ENCODE data around the gene SYK. TPM values are rescaled to one million over a fixed set of nuclear protein-coding genes. Genes with fewer than 3 reads are reported as not detected.

The SYK gene
- total RNA-seq, 1 donor from 2014 or later = 0.36 TPM

GRCh38 chr9:90871327-90871935 is 69.8 kb downstream of the SYK start:
- TF ChIP-seq, protein P1, sequence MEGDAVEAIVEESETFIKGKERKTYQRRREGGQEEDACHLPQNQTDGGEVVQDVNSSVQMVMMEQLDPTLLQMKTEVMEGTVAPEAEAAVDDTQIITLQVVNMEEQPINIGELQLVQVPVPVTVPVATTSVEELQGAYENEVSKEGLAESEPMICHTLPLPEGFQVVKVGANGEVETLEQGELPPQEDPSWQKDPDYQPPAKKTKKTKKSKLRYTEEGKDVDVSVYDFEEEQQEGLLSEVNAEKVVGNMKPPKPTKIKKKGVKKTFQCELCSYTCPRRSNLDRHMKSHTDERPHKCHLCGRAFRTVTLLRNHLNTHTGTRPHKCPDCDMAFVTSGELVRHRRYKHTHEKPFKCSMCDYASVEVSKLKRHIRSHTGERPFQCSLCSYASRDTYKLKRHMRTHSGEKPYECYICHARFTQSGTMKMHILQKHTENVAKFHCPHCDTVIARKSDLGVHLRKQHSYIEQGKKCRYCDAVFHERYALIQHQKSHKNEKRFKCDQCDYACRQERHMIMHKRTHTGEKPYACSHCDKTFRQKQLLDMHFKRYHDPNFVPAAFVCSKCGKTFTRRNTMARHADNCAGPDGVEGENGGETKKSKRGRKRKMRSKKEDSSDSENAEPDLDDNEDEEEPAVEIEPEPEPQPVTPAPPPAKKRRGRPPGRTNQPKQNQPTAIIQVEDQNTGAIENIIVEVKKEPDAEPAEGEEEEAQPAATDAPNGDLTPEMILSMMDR (IDR thresholded peaks at IDR 0.05; ENCODE audit: unreplicated experiment) = no peak
- no peak overlapping the region for H3K4me3 Mint-ChIP-seq (ENCODE audit: unreplicated experiment)
- no peak overlapping the region for H3K27ac Mint-ChIP-seq (ENCODE audit: unreplicated experiment)
- no peaks in the 10 kb centered on the region for H3K27me3 Mint-ChIP-seq (ENCODE audit: unreplicated experiment)
- no peaks in the 10 kb centered on the region for H3K9me3 Mint-ChIP-seq (ENCODE audit: unreplicated experiment)
- DNase-seq (ENCODE audit: low spot score) = no peak
- no peaks in the 10 kb centered on the region for H3K36me3 Mint-ChIP-seq (ENCODE audit: low read depth, unreplicated experiment)
- no peaks in the 10 kb centered on the region for H3K4me1 Mint-ChIP-seq (ENCODE audit: unreplicated experiment)

DNA sequence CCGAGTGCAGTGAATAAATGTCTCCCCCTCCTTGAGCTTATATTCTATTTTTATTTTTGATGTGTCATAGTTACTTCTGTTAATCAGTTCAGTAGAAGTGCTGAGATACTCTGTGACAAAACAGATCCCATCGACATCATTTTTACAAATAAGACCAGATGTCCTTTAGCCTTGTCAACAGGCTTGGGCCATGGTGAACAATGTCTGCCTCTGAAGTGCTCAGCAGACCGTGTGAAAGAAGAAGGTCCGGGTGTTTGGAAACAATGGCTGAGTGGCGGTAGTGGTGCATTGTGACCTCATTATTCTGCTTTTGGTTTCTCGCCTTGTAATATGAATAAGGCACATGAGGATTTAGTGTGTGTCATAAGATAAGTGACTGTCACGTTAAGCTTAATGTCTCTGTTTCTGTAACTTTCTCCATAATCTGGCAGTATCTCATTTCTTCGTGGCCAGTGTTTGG is 71.2 kb downstream of the SYK start:
- H3K36me3 Mint-ChIP-seq (ENCODE audit: low read depth, unreplicated experiment) = no peaks in the 10 kb centered on the region
- H3K4me3 Mint-ChIP-seq (ENCODE audit: unreplicated experiment) = no peak overlapping the region
- no peak overlapping the region for H3K27ac Mint-ChIP-seq (ENCODE audit: unreplicated experiment)
- H3K4me1 Mint-ChIP-seq (ENCODE audit: unreplicated experiment) = no peaks in the 10 kb centered on the region
- DNase-seq (ENCODE audit: low spot score) = no peak
- no peaks in the 10 kb centered on the region for H3K27me3 Mint-ChIP-seq (ENCODE audit: unreplicated experiment)
- H3K9me3 Mint-ChIP-seq (ENCODE audit: unreplicated experiment) = no peaks in the 10 kb centered on the region
- TF ChIP-seq, protein P1 (IDR thresholded peaks at IDR 0.05; ENCODE audit: unreplicated experiment) = no peak

DNA sequence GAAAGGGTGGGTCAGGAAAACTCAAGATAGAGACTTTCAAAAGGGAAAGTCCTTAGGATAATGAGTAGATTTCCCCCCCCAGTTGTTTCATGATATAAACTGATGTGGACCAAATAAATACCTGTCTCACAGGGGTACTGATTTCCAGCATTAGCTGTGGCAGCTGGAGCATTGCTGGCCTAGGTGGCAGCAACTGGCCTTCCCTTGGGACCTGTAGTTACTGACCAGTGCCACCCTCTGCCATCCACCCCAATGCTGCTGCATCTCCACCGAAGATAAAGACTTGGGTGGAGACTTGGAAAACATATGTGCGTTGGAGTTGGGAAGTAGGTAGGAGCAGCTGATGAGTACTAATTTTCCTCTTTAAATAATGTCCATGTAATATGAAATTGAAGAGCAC is 71.8 kb downstream of the SYK start:
- no peaks in the 10 kb centered on the region for H3K4me1 Mint-ChIP-seq (ENCODE audit: unreplicated experiment)
- no peaks in the 10 kb centered on the region for H3K36me3 Mint-ChIP-seq (ENCODE audit: low read depth, unreplicated experiment)
- H3K9me3 Mint-ChIP-seq (ENCODE audit: unreplicated experiment) = no peaks in the 10 kb centered on the region
- no peak for DNase-seq (ENCODE audit: low spot score)
- H3K27ac Mint-ChIP-seq (ENCODE audit: unreplicated experiment) = no peak overlapping the region
- no peak overlapping the region for H3K4me3 Mint-ChIP-seq (ENCODE audit: unreplicated experiment)
- TF ChIP-seq, protein P1 (IDR thresholded peaks at IDR 0.05; ENCODE audit: unreplicated experiment) = no peak
- H3K27me3 Mint-ChIP-seq (ENCODE audit: unreplicated experiment) = no peaks in the 10 kb centered on the region

DNA sequence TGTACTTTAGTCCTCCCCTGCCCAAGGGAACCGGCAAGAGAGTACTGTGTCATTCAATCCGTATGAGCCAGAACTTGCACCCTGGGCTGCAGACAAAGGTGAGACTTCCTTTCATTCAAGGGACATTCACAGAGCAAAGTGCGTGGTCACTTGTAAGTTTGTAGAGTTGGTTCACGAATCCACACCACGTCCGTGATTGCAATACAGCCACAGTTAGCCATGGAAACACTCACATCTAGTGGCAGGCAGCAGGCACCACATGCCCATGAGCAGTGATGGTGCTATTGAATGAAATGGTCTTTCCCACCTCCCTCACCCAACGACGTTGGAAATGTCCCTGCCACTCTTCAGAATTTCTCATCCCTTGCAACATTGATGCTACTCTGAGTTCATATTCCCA is 72.6 kb downstream of the SYK start:
- Mint-ChIP-seq H3K4me3 (ENCODE audit: unreplicated experiment) (no peak overlapping the region), H3K4me1 (ENCODE audit: unreplicated experiment) (no peaks in the 10 kb centered on the region), H3K9me3 (ENCODE audit: unreplicated experiment) (no peaks in the 10 kb centered on the region), H3K36me3 (ENCODE audit: low read depth, unreplicated experiment) (no peaks in the 10 kb centered on the region), H3K27me3 (ENCODE audit: unreplicated experiment) (no peaks in the 10 kb centered on the region), H3K27ac (ENCODE audit: unreplicated experiment) (no peak overlapping the region)
- TF ChIP-seq, protein P1 (IDR thresholded peaks at IDR 0.05; ENCODE audit: unreplicated experiment) = no peak
- no peak for DNase-seq (ENCODE audit: low spot score)

GRCh38 chr9:90878562-90878961 is 76.9 kb downstream of the SYK start:
- Mint-ChIP-seq H3K9me3 (ENCODE audit: unreplicated experiment) (no peaks in the 10 kb centered on the region), H3K4me3 (ENCODE audit: unreplicated experiment) (no peak overlapping the region), H3K27me3 (ENCODE audit: unreplicated experiment) (peaks cover under 1% of the 10 kb centered on the region), H3K36me3 (ENCODE audit: low read depth, unreplicated experiment) (no peaks in the 10 kb centered on the region), H3K27ac (ENCODE audit: unreplicated experiment) (no peak overlapping the region), H3K4me1 (ENCODE audit: unreplicated experiment) (no peaks in the 10 kb centered on the region)
- no peak for DNase-seq (ENCODE audit: low spot score)
- TF ChIP-seq, protein P1 (IDR thresholded peaks at IDR 0.05; ENCODE audit: unreplicated experiment) = no peak

Measured in endothelial cell (in vitro differentiated cells).